Activated naive CD4-positive, alpha-beta T cell treated with anti-CD3 and anti-CD28 coated beads, Interleukin-2, amount 50 U/mL, for 72 hours (primary cell): Measurements from ENCODE around the gene IL23A. TPM values are rescaled to one million over a fixed set of nuclear protein-coding genes. Genes with fewer than 3 reads are reported as not detected.
A peak's percentile ranks its signal among the peaks of the same experiment; 100 is the strongest.
"Not testable (repeated sequence)": the region's sequence is repeated elsewhere in the genome, so short reads cannot be mapped to it uniquely, and the experiment has no call there.

ENCODE experiments used
- ATAC-seq, 2 donors: fragments of 150-1000 bp; cut with Tn5 transposase; 2 replicates each; pipeline ENCODE4 v1.10.0; 2021; ENCODE audit warnings: mild to moderate bottlenecking in 2 of 2, moderate library complexity in 2 of 2
- DNase-seq, 2 donors: peaks; one replicate each; pipeline ENCODE4 v3.0.0; 2021 to 2022; ENCODE audit warnings: low spot score in 2 of 2
- H3K27ac Mint-ChIP-seq, 2 donors: one replicate each; pipeline ENCODE4 v1.8.0; 2022; ENCODE audit warnings: mild to moderate bottlenecking in 2 of 2, mixed read lengths in 2 of 2
- H3K36me3 Mint-ChIP-seq, 2 donors: one replicate each; pipeline ENCODE4 v1.8.0; 2022; ENCODE audit warnings: mixed read lengths in 2 of 2
- H3K9me3 Mint-ChIP-seq, 2 donors: one replicate each; pipeline ENCODE4 v1.8.0; 2022; ENCODE audit warnings: mixed read lengths in 2 of 2
- total RNA-seq, 2 donors: library from RNA; stranded (reverse); gene quantifications; one replicate each; pipeline ENCODE4 v1.2.3, GENCODE V29; 2022

IL23A gene
- total RNA-seq, 2 donors from 2014 or later: 9.6 to 20.9 TPM

- H3K9me3 Mint-ChIP-seq: no peaks in the 10 kb centered on the region
- DNase-seq (peak; percentile 87 to 92), ATAC-seq (peak; percentile 91 to 95)
- H3K27ac Mint-ChIP-seq: peak within 1 kb of the TSS; percentile 99
- H3K36me3 Mint-ChIP-seq: peaks cover 19% of the 10 kb centered on the region in 2 donors
Observed at GRCh38 chr12:56315622-56316473, 22.8 kb upstream of the IL23A start, which contains the start of gene CNPY2. CNPY2 (minus strand) TSS chr12:56315988; CDS start chr12:56315217, 771 bp downstream.

GRCh38 chr12:56317675-56318074 lies 21.0 kb upstream of the IL23A start:
- no peak for DNase-seq
- Mint-ChIP-seq H3K27ac (peak overlapping the region in 1 of 2 donors; percentile 18), H3K9me3 (no peaks in the 10 kb centered on the region), H3K36me3 (peaks cover 19% of the 10 kb centered on the region in 2 donors)
- no peak for ATAC-seq

- Mint-ChIP-seq H3K9me3 (no peaks in the 10 kb centered on the region), H3K36me3 (peaks cover under 1 to 4% of the 10 kb centered on the region in 2 donors), H3K27ac (no peak overlapping the region)
- DNase-seq (no peak), ATAC-seq (peak; percentile 10 to 68)
Observed at GRCh38 chr12:56321027-56321426, 17.7 kb upstream of the IL23A start.

- H3K9me3 Mint-ChIP-seq, H3K27ac Mint-ChIP-seq, H3K36me3 Mint-ChIP-seq, DNase-seq, ATAC-seq: not testable (repeated sequence)
Observed at GRCh38 chr12:56321610-56322009, 17.1 kb upstream of the IL23A start.

- Mint-ChIP-seq H3K36me3 (peaks cover 0 to 6% of the 10 kb centered on the region in 2 donors), H3K9me3 (no peaks in the 10 kb centered on the region), H3K27ac (peak overlapping the region; percentile 24 to 57)
- DNase-seq: no peak
- no peak for ATAC-seq
Observed at GRCh38 chr12:56324206-56324605, 14.5 kb upstream of the IL23A start.

- H3K27ac Mint-ChIP-seq: no peak overlapping the region
- DNase-seq: no peak
- H3K9me3 Mint-ChIP-seq: no peaks in the 10 kb centered on the region
- peaks cover 0 to 6% of the 10 kb centered on the region in 2 donors for H3K36me3 Mint-ChIP-seq
- no peak for ATAC-seq
Observed at GRCh38 chr12:56326126-56326525, 12.6 kb upstream of the IL23A start.

GRCh38 chr12:56326533-56326932 lies 12.2 kb upstream of the IL23A start:
- Mint-ChIP-seq H3K36me3 (peaks cover 0 to 6% of the 10 kb centered on the region in 2 donors), H3K9me3 (no peaks in the 10 kb centered on the region), H3K27ac (peak overlapping the region in 1 of 2 donors; percentile 23)
- no peak for DNase-seq
- no peak for ATAC-seq

- no peaks in the 10 kb centered on the region for H3K9me3 Mint-ChIP-seq
- no peak overlapping the region for H3K27ac Mint-ChIP-seq
Observed at GRCh38 chr12:56330936-56331490, 7.7 kb upstream of the IL23A start.

GRCh38 chr12:56332512-56333196 lies 6.0 kb upstream of the IL23A start:
- no peaks in the 10 kb centered on the region for H3K9me3 Mint-ChIP-seq
- DNase-seq: no peak
- ATAC-seq: no peak
- peak overlapping the region; percentile 99 to 100 for H3K27ac Mint-ChIP-seq
- H3K36me3 Mint-ChIP-seq: no peaks in the 10 kb centered on the region

More at GRCh38 chr12:56330936-56331490, 7.7 kb upstream of the IL23A start:
- DNase-seq: no peak
- peaks cover 0 to 3% of the 10 kb centered on the region in 2 donors for H3K36me3 Mint-ChIP-seq
- ATAC-seq: no peak

GRCh38 chr12:56333197-56333678 lies 5.4 kb upstream of the IL23A start:
- DNase-seq: no peak
- H3K9me3 Mint-ChIP-seq: no peaks in the 10 kb centered on the region
- H3K27ac Mint-ChIP-seq: peak overlapping the region; percentile 99 to 100
- H3K36me3 Mint-ChIP-seq: no peaks in the 10 kb centered on the region
- ATAC-seq: no peak

- Mint-ChIP-seq H3K9me3 (no peaks in the 10 kb centered on the region), H3K36me3 (peaks cover 2 to 4% of the 10 kb centered on the region in 2 donors)
Observed at GRCh38 chr12:56333679-56334489, 4.8 kb upstream of the IL23A start, which contains the start of gene PAN2. PAN2 (minus strand) TSS chr12:56334000; CDS start chr12:56333094, 906 bp downstream.

GRCh38 chr12:56334490-56334793 lies 4.2 kb upstream of the IL23A start:
- DNase-seq (no peak), ATAC-seq (no peak)
- Mint-ChIP-seq H3K36me3 (peaks cover 7 to 10% of the 10 kb centered on the region in 2 donors), H3K27ac (peak overlapping the region; percentile 99 to 100), H3K9me3 (no peaks in the 10 kb centered on the region)

More at GRCh38 chr12:56333679-56334489, 4.8 kb upstream of the IL23A start, which contains the start of gene PAN2:
- peak; percentile 91 to 94 for DNase-seq
- H3K27ac Mint-ChIP-seq: peak within 1 kb of the TSS; percentile 99 to 100
- ATAC-seq: peak; percentile 81 to 90

GRCh38 chr12:56335527-56335926 lies 3.2 kb upstream of the IL23A start:
- not testable (repeated sequence) for ATAC-seq

GRCh38 chr12:56336361-56337167 lies 2.1 kb upstream of the IL23A start:
- ATAC-seq: no peak
- Mint-ChIP-seq H3K36me3 (peaks cover 7 to 10% of the 10 kb centered on the region in 2 donors), H3K9me3 (no peaks in the 10 kb centered on the region), H3K27ac (peak overlapping the region in 1 of 2 donors; percentile 95)
- no peak for DNase-seq

More at GRCh38 chr12:56335527-56335926, 3.2 kb upstream of the IL23A start:
- H3K9me3 Mint-ChIP-seq, H3K27ac Mint-ChIP-seq, DNase-seq, H3K36me3 Mint-ChIP-seq: not testable (repeated sequence)

GRCh38 chr12:56337753-56338251 lies 882 bp upstream of the IL23A start:
- H3K9me3 Mint-ChIP-seq: no peaks in the 10 kb centered on the region
- no peak for DNase-seq

More at GRCh38 chr12:56337753-56338251, 882 bp upstream of the IL23A start:
- H3K27ac Mint-ChIP-seq: peak overlapping the region; percentile 61 to 95
- H3K36me3 Mint-ChIP-seq: peaks cover 7 to 10% of the 10 kb centered on the region in 2 donors
- ATAC-seq: no peak
